GM23248 (cell line): ENCODE measurements around the gene PLEKHD1. TPM values are rescaled to one million over a fixed set of nuclear protein-coding genes. Genes with fewer than 3 reads are reported as not detected.
A peak's percentile ranks its signal among the peaks of the same experiment; 100 is the strongest.

Experiments
- DNase-seq: peaks from one replicate; pipeline ENCODE4 v3.0.0-alpha.2; 2015
- H2AFZ ChIP-seq: fragments of 200-600 bp; sonication (generic); 2 replicates; pipeline ENCODE4 v1.6.1; 2016; ENCODE audit warnings: antibody characterized with exemption
- H3F3A ChIP-seq: fragments of 200-600 bp; sonication (generic); 2 replicates; pipeline ENCODE4 v1.6.1; 2016; ENCODE audit warnings: mild to moderate bottlenecking, antibody characterized with exemption, mixed run types; ENCODE audit not compliant: insufficient read depth
- H3K27ac ChIP-seq: fragments of 200-600 bp; sonication (generic); 2 replicates; pipeline ENCODE4 v1.5.1; 2016; ENCODE audit warnings: mild to moderate bottlenecking
- H3K27me3 ChIP-seq: fragments of 200-600 bp; sonication (generic); replicated peaks from 2 replicates; pipeline ENCODE4 v1.6.1; 2016; ENCODE audit warnings: mild to moderate bottlenecking; ENCODE audit not compliant: insufficient read depth
- H3K36me3 ChIP-seq: fragments of 200-600 bp; sonication (generic); 2 replicates; pipeline ENCODE4 v1.6.1; 2016; ENCODE audit warnings: low read depth, mild to moderate bottlenecking
- H3K4me1 ChIP-seq: fragments of 200-600 bp; sonication (generic); 2 replicates; pipeline ENCODE4 v1.6.1; 2016; ENCODE audit warnings: mild to moderate bottlenecking; ENCODE audit not compliant: insufficient read depth
- H3K4me2 ChIP-seq: fragments of 200-600 bp; sonication (generic); one replicate; pipeline ENCODE4 v1.6.1; 2016; ENCODE audit warnings: mild to moderate bottlenecking; ENCODE audit not compliant: unreplicated experiment
- H3K4me3 ChIP-seq: fragments of 200-600 bp; sonication (generic); 2 replicates; pipeline ENCODE4 v1.5.1; 2016; ENCODE audit warnings: mild to moderate bottlenecking
- H3K79me2 ChIP-seq: fragments of 200-600 bp; sonication (generic); 2 replicates; pipeline ENCODE4 v1.6.1; 2016; ENCODE audit warnings: mild to moderate bottlenecking; ENCODE audit not compliant: insufficient read depth
- H3K9ac ChIP-seq: fragments of 200-600 bp; sonication (generic); 2 replicates; pipeline ENCODE4 v1.6.1; 2016; ENCODE audit warnings: mild to moderate bottlenecking
- H3K9me2 ChIP-seq: fragments of 200-600 bp; sonication (generic); 2 replicates; pipeline ENCODE4 v1.6.1; 2016; ENCODE audit warnings: mixed run types, mild to moderate bottlenecking, moderate library complexity; ENCODE audit not compliant: insufficient read depth
- H3K9me3 ChIP-seq: fragments of 200-600 bp; sonication (generic); one replicate; pipeline ENCODE4 v1.6.1; 2017; ENCODE audit warnings: low read depth
- H4K20me1 ChIP-seq: fragments of 200-600 bp; sonication (generic); 2 replicates; pipeline ENCODE4 v1.6.0; 2016; ENCODE audit not compliant: insufficient read depth
- EZH2 ChIP-seq: fragments of 200-600 bp; sonication (generic); IDR thresholded peaks from 2 replicates; pipeline ENCODE4 v1.6.1; 2018; ENCODE audit warnings: antibody characterized with exemption, mild to moderate bottlenecking; ENCODE audit not compliant: insufficient read depth, poor library complexity, severe bottlenecking
- EZH2phosphoT487 ChIP-seq: fragments of 200-600 bp; sonication (generic); IDR thresholded peaks from 2 replicates; pipeline ENCODE4 v1.6.1; 2018; ENCODE audit warnings: antibody characterized with exemption, moderate library complexity, mild to moderate bottlenecking, low read depth; ENCODE audit not compliant: insufficient read depth
- WGBS, 2 experiments: methylation state at CpG; one replicate each; pipeline ENCODE4 v1.1.6; 2015 to 2017; ENCODE audit warnings: low lambda C conversion rate in 2 of 2, low coverage in 1 of 2; ENCODE audit errors: missing lambda C conversion rate in 2 of 2; 5-methylcytosine and 5-hydroxymethylcytosine counted together
- in situ Hi-C: fragments of 300-500 bp; cut with MboI; formaldehyde crosslinking; loops from 2 replicates; pipeline ENCODE4 v1.15.0; 2020
- polyA plus RNA-seq: library from polyadenylated mRNA; unstranded; fragments of >200 nt; fragmentation: Nextera tagmentation; extraction: Ambion mirVana; gene quantifications from 2 replicates; pipeline ENCODE4 v1.2.1, GENCODE V29; 2016
- total RNA-seq: library from RNA; depleted of rRNA; stranded (reverse); fragments of >200 nt; shearing (Covaris generic); gene quantifications from 2 replicates; pipeline ENCODE4 v1.2.3, GENCODE V29; 2014

PLEKHD1 gene
- total and polyA plus RNA-seq, 2 experiments from 2014 or later, result not detected

GRCh38 chr14:69547701-69548348, 63.3 kb downstream of the PLEKHD1 start:
- Histone ChIP-seq H4K20me1 (no peaks in the 10 kb centered on the region), H3F3A (no peaks in the 10 kb centered on the region), H3K36me3 (no peaks in the 10 kb centered on the region), H3K4me3 (no peak overlapping the region), H3K4me1 (no peaks in the 10 kb centered on the region), H3K27ac (no peak overlapping the region), H3K79me2 (no peaks in the 10 kb centered on the region), H3K27me3 (peaks cover 18% of the 10 kb centered on the region), H3K4me2 (peak overlapping the region; percentile 31), H2AFZ (no peak overlapping the region), H3K9me3 (no peaks in the 10 kb centered on the region), H3K9me2 (no peaks in the 10 kb centered on the region), H3K9ac (no peak overlapping the region)
- in situ Hi-C loops, result no loop called here
- TF ChIP-seq EZH2, result no peak
- no peak for TF ChIP-seq EZH2phosphoT487
- peak; percentile 33 for DNase-seq
- 10 to 13% methylated on average over 42 to 43 of the region's 46 CpGs for WGBS, 2 experiments

GRCh38 chr14:69548566-69548965, 64.0 kb downstream of the PLEKHD1 start:
- WGBS, 2 experiments, result 84 to 85% methylated on average over 8 of the region's 8 CpGs
- Histone ChIP-seq H3K4me3 (no peak overlapping the region), H3K4me2 (no peak overlapping the region)

DNA sequence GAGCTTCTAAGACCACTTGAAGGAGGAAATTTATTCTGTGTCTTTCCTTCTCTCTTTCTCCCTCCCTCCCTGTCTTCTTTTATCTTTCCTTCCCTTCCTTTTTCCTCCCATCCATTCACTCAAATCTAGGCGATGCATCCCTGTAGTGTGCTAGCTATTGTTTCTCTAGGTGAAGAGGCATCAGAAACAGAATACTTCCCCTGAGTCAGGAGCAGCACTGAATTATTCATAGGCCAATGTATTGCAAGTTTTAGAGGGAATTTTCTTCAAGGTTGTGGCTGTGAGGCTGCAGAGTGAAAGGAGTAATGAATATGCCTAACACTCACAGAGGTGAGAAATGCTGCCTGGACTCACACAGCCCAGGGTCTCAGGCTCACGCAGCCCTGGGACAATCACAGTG, 67.0 kb downstream of the PLEKHD1 start:
- H3K4me3 ChIP-seq, result no peak overlapping the region
- in situ Hi-C loops, result no loop called here
- WGBS, 2 experiments, result 65 to 100% methylated on average over 1 to 2 of the region's 2 CpGs

More at GRCh38 chr14:69548566-69548965, 64.0 kb downstream of the PLEKHD1 start:
- no peak overlapping the region for H3K27ac ChIP-seq
- no peaks in the 10 kb centered on the region for H3F3A ChIP-seq
- TF ChIP-seq EZH2, result no peak
- TF ChIP-seq EZH2phosphoT487, result no peak
- no peaks in the 10 kb centered on the region for H4K20me1 ChIP-seq
- no peak overlapping the region for H3K9ac ChIP-seq
- H3K9me2 ChIP-seq, result no peaks in the 10 kb centered on the region
- peaks cover 18% of the 10 kb centered on the region for H3K27me3 ChIP-seq
- H2AFZ ChIP-seq, result no peak overlapping the region
- in situ Hi-C loops, result no loop called here
- DNase-seq, result no peak
- no peaks in the 10 kb centered on the region for H3K4me1 ChIP-seq
- H3K79me2 ChIP-seq, result no peaks in the 10 kb centered on the region
- H3K36me3 ChIP-seq, result no peaks in the 10 kb centered on the region
- no peaks in the 10 kb centered on the region for H3K9me3 ChIP-seq

DNA sequence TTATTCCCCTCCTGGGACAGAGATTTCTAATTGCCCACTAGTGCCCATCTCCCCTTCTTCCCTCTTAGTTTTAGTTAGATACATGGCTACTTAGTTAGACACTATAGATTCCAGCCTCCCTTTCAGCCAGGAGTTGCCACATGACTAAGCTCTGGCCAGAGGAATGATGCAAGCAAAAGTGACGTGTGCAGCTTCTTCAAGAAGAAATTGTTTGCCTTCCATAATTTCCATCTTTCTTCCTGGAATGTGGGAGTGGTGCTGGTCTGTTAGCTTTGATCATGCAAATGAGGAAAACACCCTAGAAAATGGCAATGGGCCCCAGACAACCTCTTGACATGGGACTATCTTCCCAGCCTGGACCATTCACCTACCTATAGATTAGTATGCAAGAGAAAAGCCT, 68.7 kb downstream of the PLEKHD1 start:
- Histone ChIP-seq H3K27me3 (peaks cover 39% of the 10 kb centered on the region), H3K9me2 (no peaks in the 10 kb centered on the region), H3K4me3 (no peak overlapping the region), H4K20me1 (no peaks in the 10 kb centered on the region), H3K9ac (no peak overlapping the region), H3F3A (no peaks in the 10 kb centered on the region), H3K27ac (no peak overlapping the region), H2AFZ (no peak overlapping the region), H3K4me2 (no peak overlapping the region), H3K4me1 (no peaks in the 10 kb centered on the region), H3K36me3 (no peaks in the 10 kb centered on the region), H3K9me3 (no peaks in the 10 kb centered on the region), H3K79me2 (no peaks in the 10 kb centered on the region)
- in situ Hi-C loops, result no loop called here
- 0% methylated on average over 1 of the region's 1 CpG for WGBS, 2 experiments
- peak; percentile 75 for DNase-seq
- no peak for TF ChIP-seq EZH2phosphoT487
- no peak for TF ChIP-seq EZH2

More for the DNA sequence above, 67.0 kb downstream of the PLEKHD1 start:
- Histone ChIP-seq H3K27me3 (peaks cover 28% of the 10 kb centered on the region), H3K4me1 (no peaks in the 10 kb centered on the region), H3K9me3 (no peaks in the 10 kb centered on the region), H3K36me3 (no peaks in the 10 kb centered on the region), H3K79me2 (no peaks in the 10 kb centered on the region), H3K27ac (no peak overlapping the region), H2AFZ (no peak overlapping the region), H3F3A (no peaks in the 10 kb centered on the region), H3K4me2 (no peak overlapping the region), H4K20me1 (no peaks in the 10 kb centered on the region), H3K9me2 (no peaks in the 10 kb centered on the region), H3K9ac (no peak overlapping the region)
- no peak for TF ChIP-seq EZH2
- no peak for TF ChIP-seq EZH2phosphoT487
- no peak for DNase-seq

GRCh38 chr14:69554500-69554899, 70.0 kb downstream of the PLEKHD1 start:
- Histone ChIP-seq H4K20me1 (no peaks in the 10 kb centered on the region), H3K27ac (no peak overlapping the region), H3K4me2 (no peak overlapping the region), H3K9me3 (no peaks in the 10 kb centered on the region), H3K9me2 (no peaks in the 10 kb centered on the region), H3K4me1 (no peaks in the 10 kb centered on the region), H3K4me3 (no peak overlapping the region), H3K36me3 (no peaks in the 10 kb centered on the region), H3K79me2 (no peaks in the 10 kb centered on the region), H3F3A (no peaks in the 10 kb centered on the region), H2AFZ (no peak overlapping the region), H3K27me3 (peaks cover 37% of the 10 kb centered on the region), H3K9ac (no peak overlapping the region)
- 7 to 21% methylated on average over 2 to 4 of the region's 4 CpGs for WGBS, 2 experiments
- no peak for TF ChIP-seq EZH2phosphoT487
- no peak for TF ChIP-seq EZH2
- in situ Hi-C loops, result no loop called here
- DNase-seq, result no peak
